Loucy (cell line): ENCODE results near the gene TSSC4.

ENCODE experiments used
- H2AFZ ChIP-seq: fragments of 200-600 bp; sonication (generic); 2 replicates; pipeline ENCODE4 v1.6.0; 2016; ENCODE audit warnings: antibody characterized with exemption, mild to moderate bottlenecking, low read length, moderate library complexity
- H3F3A ChIP-seq: fragments of 200-600 bp; 2 replicates; pipeline ENCODE4 v1.6.0; 2016; ENCODE audit warnings: antibody characterized with exemption, low read depth, mild to moderate bottlenecking
- H3K27me3 ChIP-seq: fragments of 200-600 bp; sonication (generic); 2 replicates; pipeline ENCODE4 v1.6.1; 2014; ENCODE audit warnings: low read length, mild to moderate bottlenecking; ENCODE audit not compliant: insufficient read depth, poor library complexity, severe bottlenecking
- H3K36me3 ChIP-seq: fragments of 200-600 bp; sonication (generic); 2 replicates; pipeline ENCODE4 v1.6.1; 2016; ENCODE audit warnings: low read length; ENCODE audit not compliant: insufficient read depth
- H3K4me1 ChIP-seq: fragments of 200-600 bp; sonication (generic); 2 replicates; pipeline ENCODE4 v1.5.1; 2014; ENCODE audit warnings: low read length, mild to moderate bottlenecking; ENCODE audit not compliant: insufficient read depth, poor library complexity, severe bottlenecking
- H3K4me2 ChIP-seq: fragments of 200-600 bp; sonication (generic); 2 replicates; pipeline ENCODE4 v1.6.0; 2014; ENCODE audit warnings: antibody characterized with exemption, low read length, low read depth, mild to moderate bottlenecking; ENCODE audit not compliant: poor library complexity, severe bottlenecking
- H3K4me3 ChIP-seq: fragments of 200-600 bp; sonication (generic); 2 replicates; pipeline ENCODE4 v1.5.1; 2014; ENCODE audit warnings: low read length, mild to moderate bottlenecking, mixed read lengths; ENCODE audit not compliant: poor library complexity, severe bottlenecking
- H3K79me2 ChIP-seq: fragments of 200-600 bp; sonication (generic); 2 replicates; pipeline ENCODE4 v1.6.1; 2014; ENCODE audit warnings: low read length; ENCODE audit not compliant: insufficient read depth
- H3K9ac ChIP-seq: fragments of 200-600 bp; sonication (generic); 2 replicates; pipeline ENCODE4 v1.6.0; 2014; ENCODE audit warnings: mild to moderate bottlenecking, low read depth, low read length, moderate library complexity; ENCODE audit not compliant: poor library complexity, severe bottlenecking
- H3K9me2 ChIP-seq: fragments of 200-600 bp; sonication (generic); replicated peaks from 2 replicates; pipeline ENCODE4 v1.6.1; 2016; ENCODE audit warnings: low read depth, low read length, mixed read lengths
- H3K9me3 ChIP-seq: fragments of 200-600 bp; sonication (generic); 2 replicates; pipeline ENCODE4 v1.6.1; 2014; ENCODE audit warnings: mild to moderate bottlenecking, antibody characterized with exemption, low read length, low read depth; ENCODE audit not compliant: insufficient read depth
- H4K20me1 ChIP-seq: fragments of 200-600 bp; sonication (generic); 2 replicates; pipeline ENCODE4 v1.6.0; 2014; ENCODE audit warnings: antibody characterized with exemption, low read length, mild to moderate bottlenecking; ENCODE audit not compliant: insufficient read depth, poor library complexity, severe bottlenecking
- CTCF ChIP-seq: fragments of 200-600 bp; sonication (generic); conservative IDR thresholded peaks from 2 replicates; pipeline ENCODE4 v1.5.1; 2014; ENCODE audit warnings: mild to moderate bottlenecking, antibody characterized with exemption, low read length
- EZH2phosphoT487 ChIP-seq: fragments of 200-600 bp; IDR thresholded peaks from 2 replicates; pipeline ENCODE4 v1.6.1; 2018; ENCODE audit warnings: antibody characterized with exemption, mild to moderate bottlenecking, moderate library complexity, borderline replicate concordance

Gene TSSC4

GRCh38 chr11:2388431-2389376, 11.8 kb upstream of the TSSC4 start:
- no peaks in the 10 kb centered on the region for H3K27me3 ChIP-seq
- peaks cover 84% of the 10 kb centered on the region for H3K79me2 ChIP-seq
- H3K9me2 ChIP-seq: no peaks in the 10 kb centered on the region
- H3F3A ChIP-seq: no peaks in the 10 kb centered on the region
- no peak overlapping the region for H3K9ac ChIP-seq
- H3K4me2 ChIP-seq: no peak overlapping the region
- H3K4me3 ChIP-seq: no peak overlapping the region
- H2AFZ ChIP-seq: no peak overlapping the region
- TF ChIP-seq EZH2phosphoT487: no peak
- TF ChIP-seq CTCF: no peak
- H3K4me1 ChIP-seq: peaks cover 43% of the 10 kb centered on the region
- H4K20me1 ChIP-seq: peaks cover 82% of the 10 kb centered on the region
- no peaks in the 10 kb centered on the region for H3K9me3 ChIP-seq
- peaks cover 32% of the 10 kb centered on the region; the same call in 1 of the 2 replicates for H3K36me3 ChIP-seq

- Histone ChIP-seq H3K9ac (no peak overlapping the region), H3F3A (no peaks in the 10 kb centered on the region), H3K79me2 (peaks cover 79% of the 10 kb centered on the region), H3K4me2 (no peak overlapping the region), H3K27me3 (no peaks in the 10 kb centered on the region), H4K20me1 (peaks cover 76% of the 10 kb centered on the region), H2AFZ (no peak overlapping the region), H3K9me2 (no peaks in the 10 kb centered on the region), H3K36me3 (peaks cover 40% of the 10 kb centered on the region; the same call in 1 of the 2 replicates), H3K9me3 (no peaks in the 10 kb centered on the region), H3K4me1 (peaks cover 40% of the 10 kb centered on the region), H3K4me3 (no peak overlapping the region)
- TF ChIP-seq EZH2phosphoT487 (no peak), CTCF (no peak)
Observed at GRCh38 chr11:2389377-2390026, 11.0 kb upstream of the TSSC4 start.

- peaks cover 73% of the 10 kb centered on the region for H4K20me1 ChIP-seq
- no peaks in the 10 kb centered on the region for H3K27me3 ChIP-seq
- no peak overlapping the region for H3K9ac ChIP-seq
- TF ChIP-seq CTCF: no peak
- TF ChIP-seq EZH2phosphoT487: no peak
- no peak overlapping the region for H3K4me3 ChIP-seq
- peaks cover 46% of the 10 kb centered on the region; the same call in 1 of the 2 replicates for H3K36me3 ChIP-seq
- H3K9me2 ChIP-seq: no peaks in the 10 kb centered on the region
- H3K4me1 ChIP-seq: peaks cover 33% of the 10 kb centered on the region
- no peaks in the 10 kb centered on the region for H3K9me3 ChIP-seq
- H2AFZ ChIP-seq: no peak overlapping the region
- H3K79me2 ChIP-seq: peaks cover 72% of the 10 kb centered on the region
- H3K4me2 ChIP-seq: no peak overlapping the region
- H3F3A ChIP-seq: no peaks in the 10 kb centered on the region
Observed at GRCh38 chr11:2390091-2390724, 10.3 kb upstream of the TSSC4 start.
